Right cardiac atrium (tissue), 5 donors: ENCODE measurements around the gene LIX1L. TPM values are rescaled to one million over a fixed set of nuclear protein-coding genes. Genes with fewer than 3 reads are reported as not detected.

Experiments
- ATAC-seq, 2 donors: fragments of 200-7000 bp; cut with Tn5 transposase; one replicate each; pipeline versions ENCODE4 v1.8.0 to v1.9.1; 2020; ENCODE audit warnings: moderate library complexity in 2 of 2, mild to moderate bottlenecking in 1 of 2
- DNase-seq, 3 donors: peaks; one replicate each; pipeline ENCODE4 v3.0.0-alpha.2; 2020
- H3K27ac ChIP-seq: one replicate; pipeline ENCODE4 v1.5.1; 2013; ENCODE audit warnings: mild to moderate bottlenecking, low read length, control low read depth, moderate library complexity
- H3K27me3 ChIP-seq: one replicate; pipeline ENCODE4 v1.6.1; 2013; ENCODE audit not compliant: control insufficient read depth, insufficient read depth
- H3K4me1 ChIP-seq: one replicate; pipeline ENCODE4 v1.6.1; 2013; ENCODE audit warnings: low read length; ENCODE audit not compliant: control insufficient read depth, insufficient read depth
- H3K4me3 ChIP-seq: one replicate; pipeline ENCODE4 v1.5.1; 2013; ENCODE audit warnings: low read length, control low read depth
- H3K9me3 ChIP-seq: one replicate; pipeline ENCODE4 v1.6.1; 2013; ENCODE audit warnings: low read length; ENCODE audit not compliant: control insufficient read depth
- WGBS: extraction: QIAGEN DNeasy Blood & Tissue Kit; methylation state at CpG from one replicate; pipeline ENCODE4 v1.1.7; 2013; 5-methylcytosine and 5-hydroxymethylcytosine counted together
- intact Hi-C, 4 donors: fragments of 100-400 bp; cut with DNase I; formaldehyde crosslinking; loops; one replicate each; pipeline versions ENCODE4 v1.11.0 to v1.14.0; 2022 to 2023
- polyA plus RNA-seq: library from polyadenylated mRNA; stranded (reverse); fragments of 200-250 nt; gene quantifications from one replicate; pipeline ENCODE4 v1.2.3, GENCODE V29; 2013
- total RNA-seq, 4 donors: library from RNA; stranded (reverse); fragmentation: NEBNext Ultra II Directional; extraction: Animal tissue kit (Norgen Biotek cat#: 25700); gene quantifications; one replicate each; pipeline ENCODE4 v1.2.1, GENCODE V29; 2021
- donor health status: healthy with polysubstance abuse.
- donor health status: DM: no; HTN: yes; CAD: no.
- donor health status: DM: no; HTN: no; CAD: no.
- donor health status: DM: no; HTN: yes; CAD: no; lungs with severe emphysema.
- donor health status: DM: yes; HTN: yes; CAD: no.

The LIX1L gene
- total and polyA plus RNA-seq, 5 donors, result 11.9 to 39.2 (median 28.3) TPM

GRCh38 chr1:145961109-145961424 lies 3.2 kb upstream of the LIX1L start:
- no peak for ATAC-seq
- DNase-seq, result peak in 2 of 3 donors; percentile 22 to 70
- Histone ChIP-seq H3K9me3 (no peaks in the 10 kb centered on the region), H3K4me3 (peak overlapping the region; percentile 68), H3K4me1 (peaks cover 10% of the 10 kb centered on the region), H3K27me3 (no peaks in the 10 kb centered on the region), H3K27ac (peak overlapping the region; percentile 85)
- intact Hi-C loops, result loop anchor here in 1 of 4 donors (10.0 kb wide), 1 partner anchor 66 kb away; no protein-coding TSS in a partner anchor
- under 1% methylated on average over 22 of the region's 22 CpGs for WGBS

GRCh38 chr1:145960468-145961108 lies 2.8 kb upstream of the LIX1L start:
- Histone ChIP-seq H3K4me3 (peak overlapping the region; percentile 68), H3K4me1 (peaks cover 10% of the 10 kb centered on the region), H3K27me3 (no peaks in the 10 kb centered on the region), H3K9me3 (no peaks in the 10 kb centered on the region), H3K27ac (peak overlapping the region; percentile 85)
- intact Hi-C loops, result loop anchor here in 1 of 4 donors (10.0 kb wide), 1 partner anchor 66 kb away; no protein-coding TSS in a partner anchor
- DNase-seq (peak; percentile 88 to 96 (median 94)), ATAC-seq (peak; percentile 58 to 66)
- WGBS, result 1% methylated on average over 44 of the region's 44 CpGs

- H3K9me3 ChIP-seq, result no peaks in the 10 kb centered on the region
- H3K27ac ChIP-seq, result peak overlapping the region; percentile 85
- intact Hi-C loops, result loop anchor here in 1 of 4 donors (10.0 kb wide), 1 partner anchor 65 kb away; no protein-coding TSS in a partner anchor
- ATAC-seq (no peak), DNase-seq (peak in 1 of 3 donors; percentile 24)
- H3K4me3 ChIP-seq, result peak overlapping the region; percentile 68
- H3K4me1 ChIP-seq, result peaks cover 12% of the 10 kb centered on the region
- H3K27me3 ChIP-seq, result no peaks in the 10 kb centered on the region
- 5% methylated on average over 12 of the region's 12 CpGs for WGBS
These were observed 2.2 kb upstream of the LIX1L start for GRCh38 chr1:145959957-145960467.

GRCh38 chr1:145959333-145959732 lies 1.5 kb upstream of the LIX1L start:
- ATAC-seq, result no peak
- intact Hi-C loops, result no loop called here
- H3K27me3 ChIP-seq, result no peaks in the 10 kb centered on the region
- no peak for DNase-seq
- peaks cover 12% of the 10 kb centered on the region for H3K4me1 ChIP-seq
- no peak overlapping the region for H3K4me3 ChIP-seq
- no peaks in the 10 kb centered on the region for H3K9me3 ChIP-seq
- no peak overlapping the region for H3K27ac ChIP-seq

- intact Hi-C loops, result no loop called here
- Histone ChIP-seq H3K27ac (no peak overlapping the region), H3K4me1 (peaks cover 8% of the 10 kb centered on the region), H3K27me3 (no peaks in the 10 kb centered on the region), H3K4me3 (no peak overlapping the region), H3K9me3 (no peaks in the 10 kb centered on the region)
- ATAC-seq (no peak), DNase-seq (no peak)
These were observed 917 bp upstream of the LIX1L start for GRCh38 chr1:145958734-145959133.

GRCh38 chr1:145956781-145957442 lies 905 bp downstream of the LIX1L start:
- H3K9me3 ChIP-seq, result no peaks in the 10 kb centered on the region
- peaks cover 4% of the 10 kb centered on the region for H3K4me1 ChIP-seq
- no peak for ATAC-seq
- H3K27me3 ChIP-seq, result no peaks in the 10 kb centered on the region
- intact Hi-C loops, result no loop called here
- peak overlapping the region; percentile 86 for H3K4me3 ChIP-seq
- H3K27ac ChIP-seq, result peak overlapping the region; percentile 99
- DNase-seq, result peak; percentile 65 to 80 (median 73)
- under 1% methylated on average over 3 of the region's 3 CpGs for WGBS

- no peaks in the 10 kb centered on the region for H3K27me3 ChIP-seq
- DNase-seq (no peak), ATAC-seq (no peak)
- H3K4me1 ChIP-seq, result peaks cover 4% of the 10 kb centered on the region
- H3K4me3 ChIP-seq, result peak overlapping the region; percentile 86
- intact Hi-C loops, result no loop called here
- H3K9me3 ChIP-seq, result no peaks in the 10 kb centered on the region
- no peak overlapping the region for H3K27ac ChIP-seq
These were observed 1.5 kb downstream of the LIX1L start for GRCh38 chr1:145956361-145956760.

- intact Hi-C loops, result no loop called here
- Histone ChIP-seq H3K4me3 (peak overlapping the region; percentile 10), H3K4me1 (peaks cover 4% of the 10 kb centered on the region)
These were observed 2.4 kb downstream of the LIX1L start for GRCh38 chr1:145955436-145955835.

GRCh38 chr1:145953861-145954260 lies 4.0 kb downstream of the LIX1L start:
- DNase-seq (no peak), ATAC-seq (no peak)
- intact Hi-C loops, result no loop called here
- H3K4me1 ChIP-seq, result peaks cover 2% of the 10 kb centered on the region
- H3K4me3 ChIP-seq, result no peak overlapping the region
- 81% methylated on average over 6 of the region's 6 CpGs for WGBS
- no peaks in the 10 kb centered on the region for H3K27me3 ChIP-seq
- no peaks in the 10 kb centered on the region for H3K9me3 ChIP-seq
- no peak overlapping the region for H3K27ac ChIP-seq

More at GRCh38 chr1:145955436-145955835, 2.4 kb downstream of the LIX1L start:
- ATAC-seq, result no peak
- H3K27me3 ChIP-seq, result no peaks in the 10 kb centered on the region
- no peak for DNase-seq
- no peaks in the 10 kb centered on the region for H3K9me3 ChIP-seq
- WGBS, result 12% methylated on average over 2 of the region's 2 CpGs
- peak overlapping the region; percentile 66 for H3K27ac ChIP-seq

- intact Hi-C loops, result no loop called here
- WGBS, result 99% methylated on average over 3 of the region's 3 CpGs
- ATAC-seq, result no peak
These were observed 4.9 kb downstream of the LIX1L start for GRCh38 chr1:145952903-145953302.

GRCh38 chr1:145951526-145951925 lies 6.3 kb downstream of the LIX1L start:
- Histone ChIP-seq H3K9me3 (no peaks in the 10 kb centered on the region), H3K27me3 (no peaks in the 10 kb centered on the region), H3K27ac (no peak overlapping the region), H3K4me3 (no peak overlapping the region), H3K4me1 (peaks cover 2% of the 10 kb centered on the region)
- DNase-seq, result no peak
- intact Hi-C loops, result no loop called here
- 81% methylated on average over 1 of the region's 1 CpG for WGBS
- no peak for ATAC-seq

More at GRCh38 chr1:145952903-145953302, 4.9 kb downstream of the LIX1L start:
- Histone ChIP-seq H3K4me3 (no peak overlapping the region), H3K4me1 (peaks cover 2% of the 10 kb centered on the region), H3K27me3 (no peaks in the 10 kb centered on the region), H3K27ac (no peak overlapping the region), H3K9me3 (no peaks in the 10 kb centered on the region)
- DNase-seq, result no peak
